ENCODE measurements around the gene ICAM1. TPM values are rescaled to one million over a fixed set of nuclear protein-coding genes. Genes with fewer than 3 reads are reported as not detected.

ICAM1 gene
- total and polyA plus RNA-seq, 2 donors (not counting 1 experiment from before 2014, with no cell fraction given) = 8.9 to 15.2 TPM

GRCh38 chr19:10284065-10284959, 13.4 kb downstream of the ICAM1 start:
- Histone ChIP-seq H3K9me3 (ENCODE audit: control insufficient read depth, insufficient read depth, low read depth, low read length) (no peaks in the 10 kb centered on the region), H3K27ac (ENCODE audit: insufficient read depth, low read length) (no peak overlapping the region), H3K79me2 (ENCODE audit: control insufficient read depth, insufficient read depth, low read length) (no peaks in the 10 kb centered on the region), H2AFZ (ENCODE audit: low read length) (no peak overlapping the region), H3K27me3 (ENCODE audit: control insufficient read depth, insufficient read depth, low read length) (peaks cover 5% of the 10 kb centered on the region), H4K20me1 (ENCODE audit: control insufficient read depth, extremely low read depth, insufficient read depth, low read length) (no peaks in the 10 kb centered on the region), H3K9ac (ENCODE audit: insufficient read depth, low read length) (no peak overlapping the region), H3K4me1 (ENCODE audit: control insufficient read depth, extremely low read depth, insufficient read depth, low read length) (no peaks in the 10 kb centered on the region), H3K4me2 (ENCODE audit: extremely low read depth, insufficient read depth, low read length) (no peak overlapping the region), H3K36me3 (ENCODE audit: control insufficient read depth, insufficient read depth, low read length) (no peaks in the 10 kb centered on the region), H3K4me3 (replicated peaks in 1 of 4; ENCODE audit: control extremely low read depth in 1 of 4, insufficient read depth in 1 of 4, low read depth in 3 of 4, low read length in 4 of 4) (no peak overlapping the region)
- no peak for DNase-seq (ENCODE audit: low read depth in 2 of 2)
- TF ChIP-seq EZH2 (IDR thresholded peaks at IDR 0.05; ENCODE audit: low read length, missing control alignments) (no peak), CTCF (conservative IDR thresholded peaks at IDR 0.05 in 1 of 2, IDR thresholded peaks at IDR 0.05 in 1 of 2; ENCODE audit: low read depth in 1 of 2, low read length in 2 of 2) (no peak)

DNA sequence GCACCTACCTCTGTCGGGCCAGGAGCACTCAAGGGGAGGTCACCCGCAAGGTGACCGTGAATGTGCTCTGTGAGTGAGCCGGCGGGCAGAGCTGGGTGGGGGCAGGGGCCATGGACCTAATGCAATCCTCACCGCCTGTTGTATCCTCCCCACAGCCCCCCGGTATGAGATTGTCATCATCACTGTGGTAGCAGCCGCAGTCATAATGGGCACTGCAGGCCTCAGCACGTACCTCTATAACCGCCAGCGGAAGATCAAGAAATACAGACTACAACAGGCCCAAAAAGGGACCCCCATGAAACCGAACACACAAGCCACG, 14.0 kb downstream of the ICAM1 start:
- DNase-seq (ENCODE audit: low read depth in 2 of 2) = no peak
- Histone ChIP-seq H3K4me2 (ENCODE audit: extremely low read depth, insufficient read depth, low read length) (no peak overlapping the region), H3K4me1 (ENCODE audit: control insufficient read depth, extremely low read depth, insufficient read depth, low read length) (peaks cover under 1% of the 10 kb centered on the region), H3K9ac (ENCODE audit: insufficient read depth, low read length) (no peak overlapping the region), H2AFZ (ENCODE audit: low read length) (no peak overlapping the region), H3K27me3 (ENCODE audit: control insufficient read depth, insufficient read depth, low read length) (peaks cover 7% of the 10 kb centered on the region), H3K79me2 (ENCODE audit: control insufficient read depth, insufficient read depth, low read length) (no peaks in the 10 kb centered on the region), H4K20me1 (ENCODE audit: control insufficient read depth, extremely low read depth, insufficient read depth, low read length) (no peaks in the 10 kb centered on the region), H3K27ac (ENCODE audit: insufficient read depth, low read length) (no peak overlapping the region), H3K4me3 (replicated peaks in 1 of 4; ENCODE audit: control extremely low read depth in 1 of 4, insufficient read depth in 1 of 4, low read depth in 3 of 4, low read length in 4 of 4) (no peak overlapping the region), H3K9me3 (ENCODE audit: control insufficient read depth, insufficient read depth, low read depth, low read length) (no peaks in the 10 kb centered on the region), H3K36me3 (ENCODE audit: control insufficient read depth, insufficient read depth, low read length) (no peaks in the 10 kb centered on the region)
- TF ChIP-seq CTCF (conservative IDR thresholded peaks at IDR 0.05 in 1 of 2, IDR thresholded peaks at IDR 0.05 in 1 of 2; ENCODE audit: low read depth in 1 of 2, low read length in 2 of 2) (no peak), EZH2 (IDR thresholded peaks at IDR 0.05; ENCODE audit: low read length, missing control alignments) (no peak)

GRCh38 chr19:10285393-10285792, 14.5 kb downstream of the ICAM1 start:
- Histone ChIP-seq H2AFZ (ENCODE audit: low read length) (no peak overlapping the region), H3K9ac (ENCODE audit: insufficient read depth, low read length) (no peak overlapping the region), H3K9me3 (ENCODE audit: control insufficient read depth, insufficient read depth, low read depth, low read length) (no peaks in the 10 kb centered on the region), H4K20me1 (ENCODE audit: control insufficient read depth, extremely low read depth, insufficient read depth, low read length) (no peaks in the 10 kb centered on the region), H3K36me3 (ENCODE audit: control insufficient read depth, insufficient read depth, low read length) (no peaks in the 10 kb centered on the region), H3K4me1 (ENCODE audit: control insufficient read depth, extremely low read depth, insufficient read depth, low read length) (peaks cover 5% of the 10 kb centered on the region), H3K4me2 (ENCODE audit: extremely low read depth, insufficient read depth, low read length) (no peak overlapping the region), H3K27ac (ENCODE audit: insufficient read depth, low read length) (no peak overlapping the region), H3K79me2 (ENCODE audit: control insufficient read depth, insufficient read depth, low read length) (no peaks in the 10 kb centered on the region), H3K4me3 (replicated peaks in 1 of 4; ENCODE audit: control extremely low read depth in 1 of 4, insufficient read depth in 1 of 4, low read depth in 3 of 4, low read length in 4 of 4) (no peak overlapping the region), H3K27me3 (ENCODE audit: control insufficient read depth, insufficient read depth, low read length) (peaks cover 11% of the 10 kb centered on the region)
- no peak for TF ChIP-seq EZH2 (IDR thresholded peaks at IDR 0.05; ENCODE audit: low read length, missing control alignments)
- no peak for TF ChIP-seq CTCF (conservative IDR thresholded peaks at IDR 0.05 in 1 of 2, IDR thresholded peaks at IDR 0.05 in 1 of 2; ENCODE audit: low read depth in 1 of 2, low read length in 2 of 2)
- no peak for DNase-seq (ENCODE audit: low read depth in 2 of 2)

Measured in fibroblast of lung (primary cell).